ENCODE data around the gene CDC42BPG. TPM values are rescaled to one million over a fixed set of nuclear protein-coding genes. Genes with fewer than 3 reads are reported as not detected.

The CDC42BPG gene
- total and polyA plus RNA-seq, 2 of the 8 experiments (the other 6 are each of a cell fraction or from before 2014, with no cell fraction given): 3.7 to 10.6 TPM

DNA sequence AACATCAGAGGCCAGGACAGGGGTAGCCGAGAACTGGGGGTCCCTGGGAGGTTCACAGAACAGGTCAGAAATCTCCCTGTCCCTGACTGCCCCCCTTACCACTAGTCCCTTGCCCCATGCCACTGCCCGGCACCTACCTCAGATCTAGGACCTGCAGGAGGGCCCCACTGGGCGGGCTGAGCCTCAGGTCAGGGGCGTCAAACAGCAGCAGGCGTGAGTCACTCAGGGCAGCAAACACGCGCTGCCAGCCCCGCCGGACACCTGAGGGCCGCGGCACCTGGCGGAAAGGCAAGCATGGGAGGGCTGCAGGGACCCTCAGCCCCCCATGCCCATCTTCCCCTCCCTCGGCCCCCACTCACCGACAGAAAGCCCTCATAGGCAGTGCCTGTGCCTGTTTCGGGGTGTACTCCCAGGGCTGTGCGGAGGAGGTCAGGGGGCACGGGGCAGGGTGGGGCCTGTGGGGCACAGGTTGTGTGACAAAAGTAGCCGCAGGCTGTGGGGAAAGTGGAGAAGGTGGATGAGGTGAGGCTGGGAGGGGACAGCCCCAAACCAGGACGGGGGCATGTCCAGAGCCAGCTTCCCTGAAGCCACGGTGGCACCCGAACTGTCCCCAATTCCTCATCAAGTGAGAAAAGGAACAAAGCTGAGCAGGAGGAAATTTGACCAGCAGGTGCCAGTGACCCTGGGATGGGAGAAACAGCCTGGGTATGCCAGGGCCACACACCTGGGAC is 11.8 kb downstream of the CDC42BPG start:
- CTCF ChIA-PET (ENCODE audit: partially characterized antibody): interaction anchor here (1.0 to 1.5 kb wide), 2 partner anchors 14 to 15 kb away, joined by 3 read pairs; no protein-coding TSS in a partner anchor
- TF ChIP-seq, protein P1, sequence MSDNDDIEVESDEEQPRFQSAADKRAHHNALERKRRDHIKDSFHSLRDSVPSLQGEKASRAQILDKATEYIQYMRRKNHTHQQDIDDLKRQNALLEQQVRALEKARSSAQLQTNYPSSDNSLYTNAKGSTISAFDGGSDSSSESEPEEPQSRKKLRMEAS (IDR thresholded peaks at IDR 0.05): no peak
- TF ChIP-seq HDAC6 (IDR thresholded peaks at IDR 0.05; ENCODE audit: low read depth, low read length) (no peak), SRF (IDR thresholded peaks at IDR 0.05; ENCODE audit: low read depth, low read length) (no peak), KDM5A (IDR thresholded peaks at IDR 0.05; ENCODE audit: low read length) (no peak), BCL11A (IDR thresholded peaks at IDR 0.05; ENCODE audit: low read depth in 2 of 2, low read length in 2 of 2) (no peak), NANOG (IDR thresholded peaks at IDR 0.05; ENCODE audit: insufficient read depth, low read depth, low read length, poor library complexity, severe bottlenecking) (no peak), SAP30 (IDR thresholded peaks at IDR 0.05; ENCODE audit: insufficient read depth, insufficient replicate concordance, low read length) (no peak), TAF7 (optimal IDR thresholded peaks at IDR 0.05; ENCODE audit: borderline replicate concordance, low read depth, low read length) (no peak), CBX5 (IDR thresholded peaks at IDR 0.05; ENCODE audit: low read depth, low read length) (no peak)
- TF ChIP-seq, protein P2, sequence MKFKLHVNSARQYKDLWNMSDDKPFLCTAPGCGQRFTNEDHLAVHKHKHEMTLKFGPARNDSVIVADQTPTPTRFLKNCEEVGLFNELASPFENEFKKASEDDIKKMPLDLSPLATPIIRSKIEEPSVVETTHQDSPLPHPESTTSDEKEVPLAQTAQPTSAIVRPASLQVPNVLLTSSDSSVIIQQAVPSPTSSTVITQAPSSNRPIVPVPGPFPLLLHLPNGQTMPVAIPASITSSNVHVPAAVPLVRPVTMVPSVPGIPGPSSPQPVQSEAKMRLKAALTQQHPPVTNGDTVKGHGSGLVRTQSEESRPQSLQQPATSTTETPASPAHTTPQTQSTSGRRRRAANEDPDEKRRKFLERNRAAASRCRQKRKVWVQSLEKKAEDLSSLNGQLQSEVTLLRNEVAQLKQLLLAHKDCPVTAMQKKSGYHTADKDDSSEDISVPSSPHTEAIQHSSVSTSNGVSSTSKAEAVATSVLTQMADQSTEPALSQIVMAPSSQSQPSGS (IDR thresholded peaks at IDR 0.05; ENCODE audit: low read length): no peak

More for the DNA sequence above, 11.8 kb downstream of the CDC42BPG start:
- H3K4me1 ChIP-seq (replicated peaks in 1 of 4; ENCODE audit: control insufficient read depth in 3 of 4, insufficient read depth in 4 of 4, low read length in 3 of 4): no peaks in the 10 kb centered on the region
- no peak overlapping the region for H2BK20ac ChIP-seq (ENCODE audit: low read length)
- no peak overlapping the region for H2BK120ac ChIP-seq (replicated peaks; ENCODE audit: low read depth, low read length)
- H2AFZ ChIP-seq (ENCODE audit: low read length): no peak overlapping the region
- peaks cover 7 to 8% of the 10 kb centered on the region in 2 experiments for H4K20me1 ChIP-seq (replicated peaks in 1 of 2; ENCODE audit: control insufficient read depth in 1 of 2, insufficient read depth in 2 of 2, low read length in 2 of 2)
- H3K9ac ChIP-seq (replicated peaks in 1 of 4; ENCODE audit: extremely low read depth in 1 of 4, low read depth in 3 of 4, low read length in 3 of 4): no peak overlapping the region
- no peak overlapping the region for H3K56ac ChIP-seq (replicated peaks; ENCODE audit: insufficient read length, low read depth, low read length)
- no peaks in the 10 kb centered on the region for H3K23me2 ChIP-seq (ENCODE audit: low read depth, low read length)
- no peaks in the 10 kb centered on the region for H3K9me3 ChIP-seq (ENCODE audit: insufficient read depth in 2 of 2, low read depth in 1 of 2, low read length in 1 of 2)
- H3K79me2 ChIP-seq (ENCODE audit: control insufficient read depth in 1 of 2, insufficient read depth in 2 of 2, low read length in 2 of 2): no peaks in the 10 kb centered on the region
- no peak overlapping the region for H4K91ac ChIP-seq (replicated peaks; ENCODE audit: insufficient read length, low read length)
- no peak overlapping the region for H3K23ac ChIP-seq (ENCODE audit: insufficient read length)
- FAIRE-seq (no peak), DNase-seq (ENCODE audit: low read depth in 1 of 2, low spot score in 2 of 2) (no peak)
- no peak overlapping the region for H4K8ac ChIP-seq (ENCODE audit: extremely low read depth, insufficient read depth, low read length)
- POLR2A ChIA-PET (ENCODE audit: partially characterized antibody): interaction anchor here (1.0 kb wide), 1 partner anchor 17 kb away, joined by 5 read pairs; no protein-coding TSS in a partner anchor
- H3K27me3 ChIP-seq (replicated peaks in 1 of 4; ENCODE audit: control insufficient read depth in 3 of 4, extremely low read depth in 1 of 4, insufficient read depth in 3 of 4, low read length in 3 of 4): no peaks in the 10 kb centered on the region
- H3K4me2 ChIP-seq (ENCODE audit: insufficient read depth in 1 of 2, low read depth in 2 of 2, low read length in 2 of 2): no peak overlapping the region
- no peaks in the 10 kb centered on the region for H3K79me1 ChIP-seq (ENCODE audit: low read depth, low read length)
- no peak overlapping the region for H3K14ac ChIP-seq (ENCODE audit: insufficient read length)
- H2AK5ac ChIP-seq (ENCODE audit: low read depth, low read length): no peak overlapping the region
- no peak overlapping the region for H2BK12ac ChIP-seq (ENCODE audit: low read depth, low read length)
- H3K36me3 ChIP-seq (ENCODE audit: control insufficient read depth in 2 of 4, insufficient read depth in 4 of 4, low read length in 3 of 4): peaks cover 5 to 35% (median 13%) of the 10 kb centered on the region in 4 experiments; a peak in 5 of 8 replicates
- H4K5ac ChIP-seq (ENCODE audit: insufficient read length, low read depth, low read length): no peak overlapping the region
- no peak overlapping the region for H3K18ac ChIP-seq (ENCODE audit: extremely low read depth, low read length)
- WGBS, 2 experiments (ENCODE audit: extremely low coverage in 1 of 2, insufficient coverage in 1 of 2, insufficient read length in 1 of 2, insufficient replicate concordance in 2 of 2, low coverage in 1 of 2, low lambda C conversion rate in 2 of 2, missing lambda C conversion rate in 1 of 2): 97% methylated on average over 18 of the region's 21 CpGs; no CpG with 5 or more reads in 1 of the 2 experiments
- no peak overlapping the region for H3K4me3 ChIP-seq (ENCODE audit: extremely low read depth in 1 of 4, insufficient read depth in 2 of 4, low read depth in 3 of 4, low read length in 4 of 4)
- H3K27ac ChIP-seq (ENCODE audit: low read depth, low read length): no peak overlapping the region
- no peak overlapping the region for H2BK15ac ChIP-seq (ENCODE audit: low read length)
- no peak overlapping the region for H2BK5ac ChIP-seq (ENCODE audit: low read depth, low read length)
- no peak overlapping the region for H3K4ac ChIP-seq (replicated peaks; ENCODE audit: insufficient read length, low read depth, low read length)
